CD4-positive, alpha-beta T cell treated with Interleukin-6 at 100 ng/mL for 8 hours (primary cell): Measurements from ENCODE around the gene RBPJ.

Experiments used
- DNase-seq: peaks from one replicate; pipeline ENCODE4 v3.0.0-alpha.2; 2020; ENCODE audit warnings: mixed read lengths, low spot score

The RBPJ gene

GRCh38 chr4:26320538-26321372 is at the start of gene RBPJ:
Gene RBPJ, plus strand, starts transcription at chr4:26321014. Its CDS starts 15 bp downstream, at chr4:26321029.
- DNase-seq = peak; percentile 79

DNA sequence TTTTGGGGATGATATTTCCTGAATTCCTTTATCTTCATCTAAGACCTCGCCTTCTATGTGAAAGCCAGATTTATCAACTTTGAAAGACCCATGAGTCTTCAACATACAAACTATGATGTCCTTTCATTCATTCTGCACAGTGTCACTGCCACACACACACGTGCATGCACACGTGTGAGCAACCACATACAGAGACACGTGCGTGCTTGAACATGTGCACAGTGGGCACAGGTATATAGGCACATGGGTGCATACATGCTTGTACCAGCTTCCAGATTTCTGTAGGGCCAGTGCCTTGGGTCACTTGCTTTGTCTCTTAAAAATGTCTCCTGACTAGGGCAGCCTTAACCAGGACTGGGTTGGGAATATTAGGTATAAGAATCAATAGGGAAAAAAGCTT is 49.1 kb upstream of the RBPJ start:
- no peak for DNase-seq

- DNase-seq = no peak
These were observed 47.9 kb upstream of the RBPJ start for GRCh38 chr4:26272654-26273615.

DNA sequence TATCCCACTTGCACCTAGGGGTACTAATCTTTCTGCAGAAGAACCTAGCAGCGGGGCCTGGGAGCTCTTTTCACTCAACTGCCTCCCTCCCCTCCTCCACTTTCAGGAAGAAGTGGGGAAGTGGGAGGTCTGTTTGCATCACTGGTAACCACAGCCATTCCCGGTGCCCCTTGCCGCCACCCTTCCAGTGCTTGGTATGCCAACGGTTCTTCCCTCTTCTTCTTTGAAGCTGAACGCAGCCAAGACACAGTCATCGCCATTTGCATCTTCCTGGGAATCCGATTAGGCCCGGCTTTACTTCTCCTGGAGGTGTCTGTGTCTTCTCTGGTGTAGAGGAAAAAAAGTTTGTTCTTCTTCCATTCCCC is 47.2 kb upstream of the RBPJ start:
- no peak for DNase-seq

DNA sequence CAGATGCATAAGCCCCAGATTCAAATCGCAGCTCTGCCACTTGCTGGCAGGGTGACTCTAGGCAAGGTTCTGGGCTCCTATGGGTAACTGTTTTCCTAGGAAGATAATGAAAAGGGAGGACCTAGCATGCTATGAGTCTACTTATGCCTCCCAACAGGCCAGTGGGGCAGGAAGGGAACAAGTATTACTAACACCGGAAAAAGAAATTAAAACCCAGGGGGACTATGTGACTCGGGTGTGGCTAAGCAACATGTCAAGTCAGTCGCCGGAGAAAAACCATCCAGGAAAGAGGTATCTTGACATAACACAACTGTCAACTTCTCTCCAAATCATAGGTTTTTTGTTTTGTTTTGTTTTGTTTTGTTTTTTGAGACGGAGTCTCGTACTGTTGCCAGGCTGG is 45.5 kb upstream of the RBPJ start:
- DNase-seq = no peak

DNA sequence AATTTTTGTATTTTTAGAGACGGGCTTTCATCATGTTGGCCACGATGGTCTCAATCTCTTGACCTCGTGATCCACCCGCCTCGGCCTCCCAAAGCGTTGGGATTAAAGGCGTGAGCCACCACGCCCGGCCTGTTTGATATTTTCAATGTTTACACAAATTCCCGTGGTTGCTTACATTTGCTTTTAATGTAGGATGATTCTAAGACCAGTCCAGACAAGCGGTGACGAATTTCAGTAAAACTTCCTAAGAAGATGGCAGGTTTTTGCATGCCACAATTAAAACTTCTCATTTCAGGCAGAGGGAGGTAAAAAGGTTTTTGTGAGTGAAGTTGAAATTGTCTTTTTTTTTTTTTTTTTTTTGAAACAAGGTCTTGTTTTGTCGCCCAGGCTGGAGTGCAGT is 41.4 kb upstream of the RBPJ start:
- DNase-seq = no peak

GRCh38 chr4:26281881-26282280 is 38.9 kb upstream of the RBPJ start:
- no peak for DNase-seq

DNA sequence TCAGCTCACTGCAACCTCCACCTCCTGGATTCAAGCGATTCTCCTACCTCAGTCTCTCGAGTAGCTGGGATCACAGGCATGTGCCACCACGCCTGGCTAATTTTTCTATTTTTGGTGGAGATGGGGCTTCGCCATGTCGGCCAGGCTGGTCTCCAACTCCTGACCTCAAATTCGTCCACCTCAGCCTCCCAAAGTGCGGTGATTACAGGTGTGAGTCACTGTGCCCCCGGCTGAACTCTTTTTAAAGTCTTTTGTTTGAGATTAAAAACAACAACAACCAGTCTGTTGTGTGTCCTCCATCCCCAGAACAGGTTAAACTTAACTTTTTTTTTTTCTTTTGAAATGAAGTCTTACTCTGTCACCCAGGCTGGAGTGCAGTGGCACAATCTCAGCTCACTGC is 36.3 kb upstream of the RBPJ start:
- no peak for DNase-seq

DNA sequence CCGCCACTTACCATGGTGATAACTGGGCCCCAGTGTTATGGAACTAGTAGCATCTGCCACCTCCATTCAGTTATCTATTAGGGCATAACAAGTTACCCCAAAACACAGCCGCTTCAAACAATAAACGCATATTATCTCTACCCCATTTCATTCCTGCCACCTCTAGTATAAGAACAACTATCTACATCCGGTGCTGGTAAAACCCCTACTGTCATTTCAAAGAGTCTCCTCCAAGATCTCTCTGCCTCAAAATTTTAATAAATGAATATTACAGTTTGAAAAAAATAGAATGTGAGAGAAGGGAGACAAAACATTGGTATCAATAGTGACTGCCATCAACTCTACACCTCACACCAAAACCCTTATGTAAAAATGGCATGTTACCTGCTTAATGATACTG is 35.5 kb upstream of the RBPJ start:
- no peak for DNase-seq

GRCh38 chr4:26287756-26288155 is 33.1 kb upstream of the RBPJ start:
- no peak for DNase-seq

- peak; percentile 7 for DNase-seq
These were observed 32.4 kb upstream of the RBPJ start for GRCh38 chr4:26288355-26288909.

DNA sequence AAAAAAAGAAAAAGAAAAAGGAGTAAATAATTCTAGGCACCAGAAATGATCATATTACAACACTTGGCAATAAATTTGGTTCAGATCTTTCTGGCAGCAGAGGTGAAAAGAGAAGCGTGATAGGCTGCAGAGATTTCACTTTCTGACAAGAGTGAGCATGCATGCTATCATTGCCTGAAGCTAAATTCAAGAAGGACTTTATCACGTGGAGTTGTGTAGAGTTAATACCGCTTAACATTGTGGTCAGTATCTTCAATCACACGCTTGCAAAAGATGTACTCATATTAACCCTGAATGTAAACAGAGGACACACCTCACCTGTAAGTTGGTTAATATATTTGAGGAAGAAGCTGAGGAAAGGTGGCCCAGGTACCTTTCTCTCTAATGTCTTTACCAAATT is 31.4 kb upstream of the RBPJ start:
- DNase-seq = no peak

DNA sequence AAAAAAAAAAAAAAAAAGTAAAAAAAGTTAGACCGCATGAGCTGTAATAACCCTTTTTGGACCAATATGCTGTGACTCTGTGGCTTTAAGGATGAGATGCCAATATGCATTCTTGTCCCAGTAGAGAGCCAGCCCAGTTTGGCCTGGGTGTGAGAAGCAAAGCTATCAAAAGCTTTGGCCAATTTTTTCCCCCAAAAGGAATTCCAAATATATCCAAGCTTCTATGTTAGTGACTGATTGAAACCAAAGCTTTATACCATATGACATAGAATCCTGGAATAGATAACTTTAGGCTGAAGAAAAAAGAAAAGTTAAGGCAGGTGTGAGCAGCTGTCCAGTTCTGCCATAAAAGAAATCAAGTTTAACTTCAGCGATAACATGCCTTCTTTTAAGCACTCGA is 30.5 kb upstream of the RBPJ start:
- no peak for DNase-seq

GRCh38 chr4:26294904-26295303 is 25.9 kb upstream of the RBPJ start:
- no peak for DNase-seq

DNA sequence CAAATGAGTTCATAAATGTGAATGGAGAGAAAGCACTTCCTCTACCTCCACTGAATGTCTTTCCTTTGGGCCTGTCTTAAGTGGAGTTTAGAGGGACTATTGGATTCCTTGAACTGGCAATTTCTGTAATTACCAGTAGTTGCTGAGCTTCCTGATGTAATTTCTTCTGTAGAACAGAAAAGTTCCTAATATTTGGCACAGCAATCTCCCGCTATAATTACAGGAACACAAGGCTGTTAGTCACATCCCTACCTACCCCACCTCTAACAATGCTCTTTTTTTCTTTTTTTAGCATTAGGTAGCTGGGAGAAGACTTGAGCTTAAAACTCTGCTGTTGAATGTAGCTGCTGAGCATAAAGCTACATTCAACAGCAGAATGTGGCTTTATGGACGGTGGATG is 24.8 kb upstream of the RBPJ start:
- no peak for DNase-seq

- DNase-seq = no peak
These were observed 24.3 kb upstream of the RBPJ start for GRCh38 chr4:26296514-26296913.

DNA sequence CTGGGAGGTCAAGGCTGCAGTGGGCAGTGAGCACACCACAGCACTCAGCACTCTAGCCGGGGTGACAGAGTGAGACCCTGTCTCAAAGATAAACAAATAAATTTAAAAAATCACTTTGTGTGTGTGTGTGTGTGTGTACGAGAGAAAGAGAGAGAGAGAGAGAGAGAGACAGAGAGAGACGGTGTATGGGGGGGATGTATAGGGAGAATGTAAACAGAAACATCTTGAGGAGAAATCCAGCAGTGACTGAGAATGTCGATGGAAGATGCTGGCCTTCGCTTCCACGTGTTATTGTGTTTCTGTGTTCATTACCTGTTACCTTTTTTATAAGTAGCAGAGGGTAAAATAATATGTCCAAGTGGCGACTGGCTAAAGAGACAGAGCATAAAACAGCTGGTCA is 23.6 kb upstream of the RBPJ start:
- no peak for DNase-seq

GRCh38 chr4:26298198-26298947 is 22.4 kb upstream of the RBPJ start:
- DNase-seq = no peak

- no peak for DNase-seq
These were observed 21.4 kb upstream of the RBPJ start for GRCh38 chr4:26299254-26299882.

GRCh38 chr4:26300314-26301307 is 20.2 kb upstream of the RBPJ start:
- DNase-seq = no peak
